ENCODE measurements around the gene STK33. TPM values are rescaled to one million over a fixed set of nuclear protein-coding genes. Genes with fewer than 3 reads are reported as not detected.

Gene STK33
- total RNA-seq, 1 donor from 2014 or later: 3.4 TPM

DNA sequence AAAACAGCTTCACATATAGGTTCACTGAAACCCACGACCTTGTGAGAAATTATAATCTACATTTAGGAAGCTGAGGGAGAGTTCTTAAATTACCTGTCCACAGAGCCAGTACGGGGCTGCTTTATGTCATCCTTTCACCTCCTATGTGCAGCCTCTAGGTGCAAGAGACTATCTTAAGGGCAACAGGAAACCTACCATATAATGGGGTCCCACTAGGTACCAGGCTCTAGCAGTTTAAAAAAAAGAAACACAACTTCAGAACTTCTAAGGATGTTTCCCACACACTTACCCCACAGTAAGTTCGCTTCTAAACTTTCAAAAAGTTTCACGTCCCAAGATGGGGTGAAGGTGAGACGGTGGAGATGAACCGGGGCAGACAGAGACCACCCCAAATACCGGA is 573 bp downstream of the STK33 start:
- DNase-seq (ENCODE audit: low spot score): no peak
- H3K9me3 Mint-ChIP-seq (ENCODE audit: low read depth): peaks cover 4% of the 10 kb centered on the region
- H3K4me3 Mint-ChIP-seq (ENCODE audit: unreplicated experiment): peak overlapping the region; percentile 74
- H3K4me1 Mint-ChIP-seq (ENCODE audit: low read depth): peaks cover 8% of the 10 kb centered on the region
- peaks cover 10% of the 10 kb centered on the region for H3K27me3 Mint-ChIP-seq (ENCODE audit: low read depth)
- no peak overlapping the region for H3K27ac Mint-ChIP-seq (ENCODE audit: unreplicated experiment)
- TF ChIP-seq, protein P1, sequence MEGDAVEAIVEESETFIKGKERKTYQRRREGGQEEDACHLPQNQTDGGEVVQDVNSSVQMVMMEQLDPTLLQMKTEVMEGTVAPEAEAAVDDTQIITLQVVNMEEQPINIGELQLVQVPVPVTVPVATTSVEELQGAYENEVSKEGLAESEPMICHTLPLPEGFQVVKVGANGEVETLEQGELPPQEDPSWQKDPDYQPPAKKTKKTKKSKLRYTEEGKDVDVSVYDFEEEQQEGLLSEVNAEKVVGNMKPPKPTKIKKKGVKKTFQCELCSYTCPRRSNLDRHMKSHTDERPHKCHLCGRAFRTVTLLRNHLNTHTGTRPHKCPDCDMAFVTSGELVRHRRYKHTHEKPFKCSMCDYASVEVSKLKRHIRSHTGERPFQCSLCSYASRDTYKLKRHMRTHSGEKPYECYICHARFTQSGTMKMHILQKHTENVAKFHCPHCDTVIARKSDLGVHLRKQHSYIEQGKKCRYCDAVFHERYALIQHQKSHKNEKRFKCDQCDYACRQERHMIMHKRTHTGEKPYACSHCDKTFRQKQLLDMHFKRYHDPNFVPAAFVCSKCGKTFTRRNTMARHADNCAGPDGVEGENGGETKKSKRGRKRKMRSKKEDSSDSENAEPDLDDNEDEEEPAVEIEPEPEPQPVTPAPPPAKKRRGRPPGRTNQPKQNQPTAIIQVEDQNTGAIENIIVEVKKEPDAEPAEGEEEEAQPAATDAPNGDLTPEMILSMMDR (IDR thresholded peaks at IDR 0.05): no peak
- H3K36me3 Mint-ChIP-seq (ENCODE audit: low read depth): no peaks in the 10 kb centered on the region

DNA sequence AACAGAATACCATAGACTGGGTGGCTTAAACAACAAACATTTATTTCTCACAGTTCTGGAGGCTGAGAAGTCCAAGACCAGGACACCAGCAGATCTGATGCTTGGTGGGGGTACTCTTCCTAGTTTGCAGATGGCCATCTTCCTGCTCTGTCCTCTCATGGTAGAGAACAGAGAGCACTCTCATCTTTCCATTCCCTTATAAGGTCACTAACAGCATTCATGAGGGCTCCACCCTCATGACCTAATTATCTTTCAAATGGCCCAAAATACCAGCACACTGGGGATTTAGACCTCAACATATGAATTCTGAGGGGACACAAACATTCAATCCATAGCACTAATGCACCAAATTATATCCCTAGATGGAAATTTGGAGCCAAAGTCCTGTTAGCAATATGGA is 6.1 kb downstream of the STK33 start:
- Mint-ChIP-seq H3K9me3 (ENCODE audit: low read depth) (peaks cover 4% of the 10 kb centered on the region), H3K36me3 (ENCODE audit: low read depth) (no peaks in the 10 kb centered on the region), H3K4me3 (ENCODE audit: unreplicated experiment) (no peak overlapping the region), H3K4me1 (ENCODE audit: low read depth) (peaks cover 13% of the 10 kb centered on the region), H3K27ac (ENCODE audit: unreplicated experiment) (no peak overlapping the region), H3K27me3 (ENCODE audit: low read depth) (no peaks in the 10 kb centered on the region)
- DNase-seq (ENCODE audit: low spot score): no peak
- TF ChIP-seq, protein P1 (IDR thresholded peaks at IDR 0.05): no peak

DNA sequence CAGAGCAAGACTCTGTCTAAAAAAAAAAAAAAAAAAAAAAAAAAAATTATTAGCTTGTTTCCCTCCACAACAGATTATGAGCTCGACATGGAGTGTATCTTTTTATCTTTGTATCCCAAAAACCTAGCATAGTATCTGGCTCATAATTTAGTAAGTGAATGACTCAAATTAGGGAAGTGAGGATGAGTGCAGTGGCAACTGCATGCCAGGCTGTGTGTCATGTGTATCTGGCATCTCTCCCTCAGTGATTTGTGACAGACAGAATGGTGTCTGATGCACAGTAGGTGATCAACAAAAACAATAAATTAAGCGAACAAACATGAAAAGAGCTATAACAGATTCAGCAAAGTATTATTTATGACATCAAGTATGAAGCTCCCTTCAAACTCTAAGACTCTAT is 7.2 kb downstream of the STK33 start:
- no peak overlapping the region for H3K4me3 Mint-ChIP-seq (ENCODE audit: unreplicated experiment)
- peaks cover 4% of the 10 kb centered on the region for H3K9me3 Mint-ChIP-seq (ENCODE audit: low read depth)
- no peak overlapping the region for H3K27ac Mint-ChIP-seq (ENCODE audit: unreplicated experiment)
- TF ChIP-seq, protein P1 (IDR thresholded peaks at IDR 0.05): no peak
- DNase-seq (ENCODE audit: low spot score): no peak
- H3K4me1 Mint-ChIP-seq (ENCODE audit: low read depth): peaks cover 13% of the 10 kb centered on the region
- H3K27me3 Mint-ChIP-seq (ENCODE audit: low read depth): no peaks in the 10 kb centered on the region
- H3K36me3 Mint-ChIP-seq (ENCODE audit: low read depth): no peaks in the 10 kb centered on the region

DNA sequence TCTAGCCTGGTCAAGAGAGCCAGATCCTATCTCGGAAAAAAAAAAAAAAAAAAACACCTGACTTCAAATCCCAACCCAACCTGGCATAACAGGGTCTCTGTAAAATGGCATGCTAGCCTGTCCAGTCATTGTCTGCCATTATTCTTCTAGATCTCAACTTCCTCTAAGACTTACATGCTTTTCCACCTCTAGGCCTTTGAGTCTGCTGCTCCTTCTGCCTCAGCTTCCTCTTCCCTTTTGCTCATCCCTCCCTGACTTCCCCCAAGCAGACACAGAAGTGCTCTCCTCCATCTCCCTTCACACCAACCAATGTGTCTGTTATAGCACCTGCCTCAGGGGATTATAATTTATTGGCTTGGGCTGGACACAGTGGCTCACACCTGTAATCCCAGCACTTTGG is 7.8 kb downstream of the STK33 start:
- DNase-seq (ENCODE audit: low spot score): no peak
- Mint-ChIP-seq H3K27me3 (ENCODE audit: low read depth) (no peaks in the 10 kb centered on the region), H3K4me1 (ENCODE audit: low read depth) (peaks cover 13% of the 10 kb centered on the region), H3K27ac (ENCODE audit: unreplicated experiment) (no peak overlapping the region), H3K4me3 (ENCODE audit: unreplicated experiment) (no peak overlapping the region), H3K9me3 (ENCODE audit: low read depth) (peaks cover 4% of the 10 kb centered on the region), H3K36me3 (ENCODE audit: low read depth) (no peaks in the 10 kb centered on the region)
- TF ChIP-seq, protein P1 (IDR thresholded peaks at IDR 0.05): no peak

DNA sequence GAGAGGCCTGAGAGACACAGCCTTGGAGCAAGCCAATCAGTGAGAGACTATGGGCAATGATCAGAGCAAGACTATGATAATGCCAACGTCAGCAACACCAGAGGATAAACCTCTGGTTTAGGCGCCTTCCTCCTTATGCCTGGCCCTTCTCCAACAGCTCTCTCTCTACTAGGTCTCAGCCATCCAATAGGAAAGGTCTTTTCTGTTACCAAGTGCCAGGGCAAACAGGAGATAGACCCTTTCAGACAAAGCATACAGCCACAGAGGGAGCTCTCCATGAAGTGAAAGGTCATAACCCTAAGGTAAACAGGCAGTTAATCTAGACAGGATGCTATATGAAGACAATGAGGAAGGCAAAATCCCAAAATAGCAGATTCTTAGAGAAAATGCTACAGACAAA is 9.5 kb downstream of the STK33 start:
- H3K4me3 Mint-ChIP-seq (ENCODE audit: unreplicated experiment): no peak overlapping the region
- H3K27ac Mint-ChIP-seq (ENCODE audit: unreplicated experiment): peak overlapping the region; percentile 25

More for the DNA sequence above, 9.5 kb downstream of the STK33 start:
- TF ChIP-seq, protein P1 (IDR thresholded peaks at IDR 0.05): no peak
- H3K4me1 Mint-ChIP-seq (ENCODE audit: low read depth): peaks cover 10% of the 10 kb centered on the region
- no peak for DNase-seq (ENCODE audit: low spot score)
- H3K36me3 Mint-ChIP-seq (ENCODE audit: low read depth): no peaks in the 10 kb centered on the region
- peaks cover 4% of the 10 kb centered on the region for H3K9me3 Mint-ChIP-seq (ENCODE audit: low read depth)
- no peaks in the 10 kb centered on the region for H3K27me3 Mint-ChIP-seq (ENCODE audit: low read depth)

Measured in chondrocyte (in vitro differentiated cells).